NCI-H1930 (cell line): ENCODE measurements around the gene PDZRN4.
"Not testable (repeated sequence)": the region's sequence is repeated elsewhere in the genome, so short reads cannot be mapped to it uniquely, and the experiment has no call there.

Experiments
- DNase-seq, 2 experiments: peaks; one replicate each; lab custom pipeline; 2025; lab: John Stamatoyannopoulos, UW

Gene PDZRN4

GRCh38 chr12:41564816-41565215 is 376.7 kb downstream of the PDZRN4 start:
- DNase-seq: no peak

- DNase-seq: peak; percentile 57 to 76
These were observed 378.6 kb downstream of the PDZRN4 start for GRCh38 chr12:41566703-41567102.

- DNase-seq: no peak
These were observed 385.3 kb downstream of the PDZRN4 start for GRCh38 chr12:41573445-41573844.

GRCh38 chr12:41576925-41577324 is 388.8 kb downstream of the PDZRN4 start:
- no peak for DNase-seq

GRCh38 chr12:41577995-41578394 is 389.9 kb downstream of the PDZRN4 start:
- DNase-seq: no peak

- no peak for DNase-seq
These were observed 397.7 kb downstream of the PDZRN4 start for GRCh38 chr12:41585784-41586183.

GRCh38 chr12:41587574-41587973 is 399.5 kb downstream of the PDZRN4 start:
- no peak for DNase-seq

- no peak for DNase-seq
These were observed 401.8 kb downstream of the PDZRN4 start for GRCh38 chr12:41589878-41590277.

GRCh38 chr12:41596190-41596589 is 408.1 kb downstream of the PDZRN4 start:
- no peak for DNase-seq

- DNase-seq: no peak
These were observed 416.7 kb downstream of the PDZRN4 start for GRCh38 chr12:41604830-41605229.

GRCh38 chr12:41605545-41606305 is 417.6 kb downstream of the PDZRN4 start:
- no peak for DNase-seq

- no peak for DNase-seq
These were observed 418.6 kb downstream of the PDZRN4 start for GRCh38 chr12:41606468-41607445.

- no peak for DNase-seq
These were observed 424.9 kb downstream of the PDZRN4 start for GRCh38 chr12:41612892-41613557.

- DNase-seq: not testable (repeated sequence)
These were observed 427.1 kb downstream of the PDZRN4 start for GRCh38 chr12:41615174-41615573.

- DNase-seq: peak; percentile 52 to 62
These were observed 431.6 kb downstream of the PDZRN4 start for GRCh38 chr12:41619705-41620104.

GRCh38 chr12:41621291-41621690 is 433.2 kb downstream of the PDZRN4 start:
- DNase-seq: peak; percentile 89 to 91
